HG03521 (cell line): Measurements from ENCODE around the gene CNOT3.
"Not testable (repeated sequence)": the region's sequence is repeated elsewhere in the genome, so short reads cannot be mapped to it uniquely, and the experiment has no call there.

Source experiments
- ATAC-seq: cut with Tn5 transposase; IDR thresholded peaks from one replicate; pipeline ENCODE4 v1.9.1; 2021; ENCODE audit warnings: mild to moderate bottlenecking, moderate library complexity; ENCODE audit not compliant: unreplicated experiment

CNOT3 gene

GRCh38 chr19:54165222-54165621 lies 27.7 kb downstream of the CNOT3 start:
- ATAC-seq = no peak

- ATAC-seq = no peak
Observed at GRCh38 chr19:54168174-54168917, 30.8 kb downstream of the CNOT3 start.

- no peak for ATAC-seq
Observed at GRCh38 chr19:54169149-54169740, 31.7 kb downstream of the CNOT3 start.

- ATAC-seq = not testable (repeated sequence)
Observed at GRCh38 chr19:54171736-54172431, 34.3 kb downstream of the CNOT3 start.

GRCh38 chr19:54172471-54173358 lies 35.2 kb downstream of the CNOT3 start, which contains the start of gene TMC4:
TMC4 (minus strand) TSS chr19:54173160; CDS start chr19:54173117, 43 bp downstream.
- no peak for ATAC-seq

GRCh38 chr19:54173359-54173699 lies 35.8 kb downstream of the CNOT3 start:
- ATAC-seq = no peak

- ATAC-seq = no peak
Observed at GRCh38 chr19:54173951-54174834, 36.6 kb downstream of the CNOT3 start.

GRCh38 chr19:54178581-54179261 lies 41.2 kb downstream of the CNOT3 start:
- ATAC-seq = no peak

GRCh38 chr19:54179262-54179852 lies 41.8 kb downstream of the CNOT3 start:
- ATAC-seq = no peak

- ATAC-seq = no peak
Observed at GRCh38 chr19:54179921-54180461, 42.4 kb downstream of the CNOT3 start.

GRCh38 chr19:54180691-54181091 lies 43.1 kb downstream of the CNOT3 start:
- no peak for ATAC-seq

GRCh38 chr19:54181894-54182293 lies 44.3 kb downstream of the CNOT3 start:
- not testable (repeated sequence) for ATAC-seq

GRCh38 chr19:54183431-54183830 lies 45.9 kb downstream of the CNOT3 start:
- no peak for ATAC-seq

- no peak for ATAC-seq
Observed at GRCh38 chr19:54186351-54186750, 48.8 kb downstream of the CNOT3 start.

GRCh38 chr19:54186934-54187381 lies 49.4 kb downstream of the CNOT3 start:
- ATAC-seq = no peak

- ATAC-seq = no peak
Observed at GRCh38 chr19:54188215-54188871, 50.8 kb downstream of the CNOT3 start.

- peak; percentile 11 for ATAC-seq
Observed at GRCh38 chr19:54189145-54189734, 51.7 kb downstream of the CNOT3 start, which contains the start of gene MBOAT7. MBOAT7 (minus strand) TSS chr19:54189580; CDS start chr19:54188508, 1,072 bp downstream.
